Measurements from ENCODE around the gene BATF3.

Gene BATF3

GRCh38 chr1:212677573-212677972, 22.1 kb downstream of the BATF3 start:
- no peak for DNase-seq (ENCODE audit: low read depth, low spot score)
- TF ChIP-seq CTCF (IDR thresholded peaks at IDR 0.05; ENCODE audit: low read depth, low read length): no peak
- H3K4me3 ChIP-seq (ENCODE audit: low read depth, low read length): no peak overlapping the region
- in situ Hi-C loops (cut with HindIII; ENCODE audit: low sequenced_read_pairs): no loop called here

- no peak for TF ChIP-seq CTCF (IDR thresholded peaks at IDR 0.05; ENCODE audit: low read depth, low read length)
Observed at GRCh38 chr1:212677136-212677535, 22.5 kb downstream of the BATF3 start.

GRCh38 chr1:212675675-212676074, 24.0 kb downstream of the BATF3 start:
- H3K4me3 ChIP-seq (ENCODE audit: low read depth, low read length): no peak overlapping the region
- TF ChIP-seq CTCF (IDR thresholded peaks at IDR 0.05; ENCODE audit: low read depth, low read length): no peak
- DNase-seq (ENCODE audit: low read depth, low spot score): no peak
- in situ Hi-C loops (cut with HindIII; ENCODE audit: low sequenced_read_pairs): no loop called here

More at GRCh38 chr1:212677136-212677535, 22.5 kb downstream of the BATF3 start:
- H3K4me3 ChIP-seq (ENCODE audit: low read depth, low read length): no peak overlapping the region
- in situ Hi-C loops (cut with HindIII; ENCODE audit: low sequenced_read_pairs): no loop called here
- DNase-seq (ENCODE audit: low read depth, low spot score): no peak

- no peak for TF ChIP-seq CTCF (IDR thresholded peaks at IDR 0.05; ENCODE audit: low read depth, low read length)
- in situ Hi-C loops (cut with HindIII; ENCODE audit: low sequenced_read_pairs): no loop called here
- no peak overlapping the region for H3K4me3 ChIP-seq (ENCODE audit: low read depth, low read length)
- no peak for DNase-seq (ENCODE audit: low read depth, low spot score)
Observed at GRCh38 chr1:212674872-212675271, 24.8 kb downstream of the BATF3 start.

GRCh38 chr1:212671342-212672031, 28.2 kb downstream of the BATF3 start:
- TF ChIP-seq CTCF (IDR thresholded peaks at IDR 0.05; ENCODE audit: low read depth, low read length): no peak
- DNase-seq (ENCODE audit: low read depth, low spot score): peak; percentile 84
- H3K4me3 ChIP-seq (ENCODE audit: low read depth, low read length): no peak overlapping the region
- in situ Hi-C loops (cut with HindIII; ENCODE audit: low sequenced_read_pairs): no loop called here

- in situ Hi-C loops (cut with HindIII; ENCODE audit: low sequenced_read_pairs): no loop called here
- H3K4me3 ChIP-seq (ENCODE audit: low read depth, low read length): no peak overlapping the region
- no peak for DNase-seq (ENCODE audit: low read depth, low spot score)
- TF ChIP-seq CTCF (IDR thresholded peaks at IDR 0.05; ENCODE audit: low read depth, low read length): no peak
Observed at GRCh38 chr1:212670882-212671281, 28.8 kb downstream of the BATF3 start.

All from astrocyte of the spinal cord (primary cell).